SK-N-SH (cell line): Measurements from ENCODE around the gene PLD6. TPM values are rescaled to one million over a fixed set of nuclear protein-coding genes. Genes with fewer than 3 reads are reported as not detected.

Experiments used
- CTCF ChIA-PET: fragments of 300-600, 350-600 bp; formaldehyde crosslinking; extraction: SDS; loops from one replicate; lab custom pipeline; 2021; lab: Yijun Ruan, JAX
- POLR2A ChIA-PET: fragments of 350-600 bp; sonication (Branson Sonifier 250); formaldehyde crosslinking; extraction: SDS; loops from one replicate; lab custom pipeline; 2020; ENCODE audit warnings: antibody characterized with exemption, inconsistent platforms; lab: Yijun Ruan, JAX
- DNase-seq: peaks from one replicate; pipeline ENCODE4 v3.0.0; 2012
- H2AFZ ChIP-seq: fragments of 200-600 bp; sonication (generic); 2 replicates; pipeline ENCODE4 v1.8.1; 2016; ENCODE audit warnings: antibody characterized with exemption, mild to moderate bottlenecking, low read depth
- H3F3A ChIP-seq: fragments of 200-600 bp; sonication (generic); replicated peaks from 2 replicates; pipeline ENCODE3; 2016; ENCODE audit warnings: antibody characterized with exemption, mild to moderate bottlenecking; ENCODE audit not compliant: insufficient read depth
- H3K27ac ChIP-seq, 2 experiments: fragments of 200-500 bp in 1 of 2; fragments of 200-600 bp in 1 of 2; sonication (Bioruptor generic) in 1 of 2; sonication (generic), shearing (Covaris generic) in 1 of 2; 2 replicates each; pipeline versions ENCODE4 v1.5.1 to v1.6.1; 2014 to 2016; ENCODE audit warnings: low read depth in 2 of 2, inconsistent platforms in 1 of 2, low read length in 1 of 2, mild to moderate bottlenecking in 1 of 2, mixed read lengths in 1 of 2
- H3K27me3 ChIP-seq: fragments of 200-600 bp; sonication (generic), shearing (Covaris generic); 2 replicates; pipeline ENCODE4 v1.6.1; 2016; ENCODE audit warnings: mixed run types; ENCODE audit not compliant: insufficient read depth
- H3K36me3 ChIP-seq, 2 experiments: fragments of 200-500 bp in 1 of 2; fragments of 200-600 bp in 1 of 2; sonication (Bioruptor generic) in 1 of 2; sonication (generic) in 1 of 2; replicated peaks in 1 of 2; 2 replicates each; pipeline versions ENCODE3 to v1.5.1; 2014 to 2016; ENCODE audit warnings: low read length in 1 of 2, mild to moderate bottlenecking in 1 of 2; ENCODE audit not compliant: insufficient read depth in 2 of 2, control insufficient read depth in 1 of 2
- H3K4me1 ChIP-seq, 2 experiments: fragments of 200-500 bp in 1 of 2; fragments of 200-600 bp in 1 of 2; sonication (Bioruptor generic) in 1 of 2; sonication (generic), shearing (Covaris generic) in 1 of 2; 2 replicates each; pipeline versions ENCODE4 v1.5.1 to v1.6.1; 2014 to 2016; ENCODE audit warnings: low read depth in 1 of 2, low read length in 1 of 2, mixed run types in 1 of 2; ENCODE audit not compliant: insufficient read depth in 2 of 2, control insufficient read depth in 1 of 2
- H3K4me2 ChIP-seq: fragments of 200-600 bp; sonication (generic), shearing (Covaris generic); 2 replicates; pipeline ENCODE4 v1.6.1; 2017; ENCODE audit warnings: mixed run types
- H3K4me3 ChIP-seq, 2 experiments: fragments of 200-500 bp in 1 of 2; fragments of 200-600 bp in 1 of 2; sonication (Bioruptor generic) in 1 of 2; sonication (generic), shearing (Covaris generic) in 1 of 2; 2 replicates each; pipeline versions ENCODE4 v1.5.1 to v1.8.1; 2014 to 2016; ENCODE audit warnings: low read depth in 2 of 2, inconsistent platforms in 1 of 2, low read length in 1 of 2, mild to moderate bottlenecking in 1 of 2, mixed read lengths in 1 of 2, moderate library complexity in 1 of 2
- H3K79me2 ChIP-seq: fragments of 200-600 bp; sonication (generic); 2 replicates; pipeline ENCODE4 v1.8.1; 2017; ENCODE audit warnings: mild to moderate bottlenecking; ENCODE audit not compliant: insufficient read depth
- H3K9ac ChIP-seq: fragments of 200-600 bp; sonication (generic); 2 replicates; pipeline ENCODE4 v1.6.1; 2017; ENCODE audit warnings: mixed run types
- H3K9me2 ChIP-seq: fragments of 200-600 bp; sonication (generic); 2 replicates; pipeline ENCODE4 v1.6.1; 2017; ENCODE audit warnings: mixed run types
- H3K9me3 ChIP-seq: fragments of 200-600 bp; sonication (generic); 2 replicates; pipeline ENCODE4 v1.6.1; 2017; ENCODE audit warnings: mixed run types, mild to moderate bottlenecking, moderate library complexity
- H4K20me1 ChIP-seq: fragments of 200-600 bp; sonication (generic); 2 replicates; pipeline ENCODE4 v1.6.1; 2017; ENCODE audit warnings: mild to moderate bottlenecking, mixed run types; ENCODE audit not compliant: insufficient read depth
- CTCF ChIP-seq: fragments of 200-600 bp; sonication (generic); IDR thresholded peaks from 2 replicates; pipeline ENCODE4 v1.6.1; 2017; ENCODE audit warnings: antibody characterized with exemption, mild to moderate bottlenecking, moderate library complexity
- EP300 ChIP-seq, 2 experiments: IDR thresholded peaks; 2 replicates each; pipeline versions ENCODE4 v1.4.0 to v1.6.1; 2012; ENCODE audit warnings: borderline replicate concordance in 1 of 2, low read depth in 1 of 2, low read length in 1 of 2
- EZH2phosphoT487 ChIP-seq: fragments of 200-600 bp; sonication (generic); IDR thresholded peaks from 2 replicates; pipeline ENCODE4 v1.6.1; 2017; ENCODE audit warnings: low read depth, mixed run types, mild to moderate bottlenecking, antibody characterized with exemption, moderate library complexity, borderline replicate concordance
- FOSL2 ChIP-seq: IDR thresholded peaks from 2 replicates; pipeline ENCODE4 v1.4.0; 2012; ENCODE audit warnings: low read depth, mild to moderate bottlenecking, moderate library complexity, borderline replicate concordance
- FOXM1 ChIP-seq: IDR thresholded peaks from 2 replicates; pipeline ENCODE4 v1.4.0; 2012; ENCODE audit warnings: low read depth, mild to moderate bottlenecking
- MEF2A ChIP-seq: IDR thresholded peaks from 2 replicates; pipeline ENCODE4 v1.4.0; 2012; ENCODE audit warnings: low read depth, borderline replicate concordance
- MXI1 ChIP-seq: IDR thresholded peaks from 2 replicates; pipeline ENCODE4 v1.6.1; 2012; ENCODE audit warnings: mild to moderate bottlenecking, low read depth, low read length, improper control_type of control experiment
- POLR2AphosphoS5 ChIP-seq: IDR thresholded peaks from 2 replicates; pipeline ENCODE4 v1.6.1; 2012; ENCODE audit warnings: low read depth, low read length
- RAD21 ChIP-seq: IDR thresholded peaks from 2 replicates; pipeline ENCODE4 v1.6.1; 2012; ENCODE audit warnings: mild to moderate bottlenecking, low read length
- REST ChIP-seq: IDR thresholded peaks from 2 replicates; pipeline ENCODE4 v1.6.1; 2012; ENCODE audit warnings: mild to moderate bottlenecking, low read depth, low read length, moderate library complexity
- RFX5 ChIP-seq: IDR thresholded peaks from 2 replicates; pipeline ENCODE4 v1.6.1; 2012; ENCODE audit warnings: mild to moderate bottlenecking, improper control_type of control experiment, low read length
- RXRA ChIP-seq: IDR thresholded peaks from 2 replicates; pipeline ENCODE4 v1.4.0; 2012; ENCODE audit warnings: low read depth, mild to moderate bottlenecking, borderline replicate concordance
- SIN3A ChIP-seq: IDR thresholded peaks from 2 replicates; pipeline ENCODE4 v1.6.1; 2012; ENCODE audit warnings: low read depth, mild to moderate bottlenecking, low read length, moderate library complexity, borderline replicate concordance
- TAF1 ChIP-seq: IDR thresholded peaks from 2 replicates; pipeline ENCODE4 v1.6.1; 2012; ENCODE audit warnings: low read depth, mild to moderate bottlenecking, low read length, moderate library complexity, borderline replicate concordance
- TEAD4 ChIP-seq: IDR thresholded peaks from 2 replicates; pipeline ENCODE4 v1.4.0; 2012; ENCODE audit warnings: mild to moderate bottlenecking, borderline replicate concordance; ENCODE audit not compliant: insufficient read depth
- USF2 ChIP-seq: fragments of 150-350 bp; IDR thresholded peaks from 2 replicates; pipeline ENCODE4 v1.6.1; 2017; ENCODE audit warnings: antibody characterized with exemption, low read length, low read depth, borderline replicate concordance
- WGBS: methylation state at CpG from one replicate; pipeline ENCODE4 v1.1.6; 2017; ENCODE audit warnings: low lambda C conversion rate; 5-methylcytosine and 5-hydroxymethylcytosine counted together
- polyA plus RNA-seq, 3 experiments: library from polyadenylated mRNA; depleted of rRNA; stranded (reverse); fragments of >200 nt; gene quantifications; 2 replicates each; pipeline ENCODE4 v1.2.3, GENCODE V29; 2012

PLD6 gene
- polyA plus RNA-seq, 1 of the 3 experiments (the other 2 are of a cell fraction), result 3.7 TPM

- H3K9me3 ChIP-seq, result no peaks in the 10 kb centered on the region
- peaks cover 23 to 70% of the 10 kb centered on the region in 2 experiments for H3K36me3 ChIP-seq
- no peaks in the 10 kb centered on the region for H3K9me2 ChIP-seq
- no peak overlapping the region for H2AFZ ChIP-seq
- no peak overlapping the region for H3K4me2 ChIP-seq
- H3K4me3 ChIP-seq, result no peak overlapping the region
- H3K9ac ChIP-seq, result no peak overlapping the region
- POLR2A ChIA-PET, result no interaction called here
- no peaks in the 10 kb centered on the region for H3K27me3 ChIP-seq
- 0 out of 2 replicates have a peak, but pooled peaks cover 3% of the 10 kb centered on the region for H3K79me2 ChIP-seq
- no peak for DNase-seq
- no peak for TF ChIP-seq POLR2AphosphoS5
- TF ChIP-seq, all 33 proteins: peak for 0
- Histone ChIP-seq H4K20me1 (no peaks in the 10 kb centered on the region), H3K27ac (no peak overlapping the region), H3F3A (no peaks in the 10 kb centered on the region), H3K4me1 (no peaks in the 10 kb centered on the region)
- CTCF ChIA-PET, result no interaction called here
- WGBS, result 94% methylated on average over 3 of the region's 3 CpGs
Observed at GRCh38 chr17:17217995-17218394, 11.9 kb upstream of the PLD6 start.

- H3K4me1 ChIP-seq, result no peaks in the 10 kb centered on the region
- no peaks in the 10 kb centered on the region for H4K20me1 ChIP-seq
- no peaks in the 10 kb centered on the region for H3K9me2 ChIP-seq
- CTCF ChIA-PET, result no interaction called here
- H3K27ac ChIP-seq, result no peak overlapping the region
- H3K9ac ChIP-seq, result no peak overlapping the region
- H3K36me3 ChIP-seq, result peaks cover 25 to 66% of the 10 kb centered on the region in 2 experiments
- POLR2A ChIA-PET, result no interaction called here
- H3F3A ChIP-seq, result peaks cover under 1% of the 10 kb centered on the region
- H3K4me3 ChIP-seq, result no peak overlapping the region
- 0 out of 2 replicates have a peak, but pooled peaks cover 3% of the 10 kb centered on the region for H3K79me2 ChIP-seq
- peak; percentile 57 for DNase-seq
- H3K27me3 ChIP-seq, result no peaks in the 10 kb centered on the region
- WGBS, result 88% methylated on average over 15 of the region's 16 CpGs
- TF ChIP-seq RFX5 (no peak), CTCF (0 out of 2 replicates have a peak, but pooled peaks have one; percentile 19), RXRA (no peak)
- H3K9me3 ChIP-seq, result no peaks in the 10 kb centered on the region
- no peak overlapping the region for H2AFZ ChIP-seq
- H3K4me2 ChIP-seq, result no peak overlapping the region
Observed at GRCh38 chr17:17216776-17217175, 10.6 kb upstream of the PLD6 start.

- H3K27me3 ChIP-seq, result no peaks in the 10 kb centered on the region
- 97% methylated on average over 7 of the region's 17 CpGs for WGBS
- H3K4me2 ChIP-seq, result no peak overlapping the region
- no peak overlapping the region for H3K27ac ChIP-seq
- peaks cover 25 to 61% of the 10 kb centered on the region in 2 experiments for H3K36me3 ChIP-seq
- H3K4me1 ChIP-seq, result no peaks in the 10 kb centered on the region
- POLR2A ChIA-PET, result no interaction called here
- CTCF ChIA-PET, result no interaction called here
- 0 out of 2 replicates have a peak, but pooled peaks cover 3% of the 10 kb centered on the region for H3K79me2 ChIP-seq
- H3F3A ChIP-seq, result peaks cover 3% of the 10 kb centered on the region
- no peaks in the 10 kb centered on the region for H4K20me1 ChIP-seq
- no peak for DNase-seq
- H3K4me3 ChIP-seq, result no peak overlapping the region
- no peak overlapping the region for H2AFZ ChIP-seq
- H3K9me2 ChIP-seq, result no peaks in the 10 kb centered on the region
- H3K9me3 ChIP-seq, result no peaks in the 10 kb centered on the region
- no peak overlapping the region for H3K9ac ChIP-seq
- TF ChIP-seq MEF2A (no peak), USF2 (no peak), RFX5 (no peak), EZH2phosphoT487 (no peak), MXI1 (no peak), EP300 (IDR thresholded peaks at IDR 0.05; ENCODE audit: borderline replicate concordance in 1 of 2, low read depth in 1 of 2, low read length in 1 of 2) (no peak), TAF1 (no peak), FOXM1 (no peak), SIN3A (no peak), FOSL2 (no peak), RAD21 (no peak), TEAD4 (no peak), REST (no peak)
Observed at GRCh38 chr17:17216236-17216635, 10.1 kb upstream of the PLD6 start.
